GM06990 (cell line): ENCODE measurements around the gene RNF217.

Experiments used
- DNase-seq: peaks from one replicate; pipeline ENCODE4 v3.0.0-alpha.2; 2011; ENCODE audit not compliant: insufficient read length; ENCODE audit errors: extremely low read depth
- H3K27me3 ChIP-seq: replicated peaks from 2 replicates; pipeline ENCODE4 v1.6.0; 2011; ENCODE audit warnings: low read length; ENCODE audit not compliant: control insufficient read depth, insufficient read depth
- H3K36me3 ChIP-seq: 2 replicates; pipeline ENCODE4 v1.5.1; 2011; ENCODE audit warnings: low read length; ENCODE audit not compliant: control insufficient read depth, insufficient read depth
- H3K4me3 ChIP-seq: replicated peaks from 2 replicates; pipeline ENCODE4 v1.5.1; 2011; ENCODE audit warnings: low read depth, mild to moderate bottlenecking, control low read depth, low read length
- TF ChIP-seq, protein P1 (sequence below): IDR thresholded peaks from 2 replicates; pipeline ENCODE4 v1.5.1; 2011; ENCODE audit warnings: low read length, control low read depth, mild to moderate bottlenecking, inconsistent platforms; ENCODE audit not compliant: insufficient read depth, poor library complexity, severe bottlenecking

The RNF217 gene

DNA sequence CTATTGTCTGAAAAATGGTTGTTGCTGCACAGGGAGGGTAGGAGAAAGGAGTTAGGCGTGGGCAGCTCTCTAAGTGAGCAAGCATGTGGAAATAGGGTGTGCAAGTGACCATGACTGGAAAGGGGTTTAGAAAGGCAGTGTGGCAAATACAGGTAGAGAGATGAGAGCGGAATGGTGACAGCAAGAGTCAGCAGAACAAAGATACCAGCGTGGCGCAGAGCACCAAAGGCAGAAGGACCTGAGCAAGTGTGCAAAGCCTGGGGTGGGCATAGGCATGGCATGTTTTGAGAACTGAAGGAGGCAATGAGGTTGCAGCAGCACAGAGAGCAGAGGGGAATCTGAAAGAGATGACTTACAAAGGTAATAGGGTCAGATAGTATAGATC, 17.0 kb downstream of the RNF217 start:
- DNase-seq, result no peak
- TF ChIP-seq, protein P1, sequence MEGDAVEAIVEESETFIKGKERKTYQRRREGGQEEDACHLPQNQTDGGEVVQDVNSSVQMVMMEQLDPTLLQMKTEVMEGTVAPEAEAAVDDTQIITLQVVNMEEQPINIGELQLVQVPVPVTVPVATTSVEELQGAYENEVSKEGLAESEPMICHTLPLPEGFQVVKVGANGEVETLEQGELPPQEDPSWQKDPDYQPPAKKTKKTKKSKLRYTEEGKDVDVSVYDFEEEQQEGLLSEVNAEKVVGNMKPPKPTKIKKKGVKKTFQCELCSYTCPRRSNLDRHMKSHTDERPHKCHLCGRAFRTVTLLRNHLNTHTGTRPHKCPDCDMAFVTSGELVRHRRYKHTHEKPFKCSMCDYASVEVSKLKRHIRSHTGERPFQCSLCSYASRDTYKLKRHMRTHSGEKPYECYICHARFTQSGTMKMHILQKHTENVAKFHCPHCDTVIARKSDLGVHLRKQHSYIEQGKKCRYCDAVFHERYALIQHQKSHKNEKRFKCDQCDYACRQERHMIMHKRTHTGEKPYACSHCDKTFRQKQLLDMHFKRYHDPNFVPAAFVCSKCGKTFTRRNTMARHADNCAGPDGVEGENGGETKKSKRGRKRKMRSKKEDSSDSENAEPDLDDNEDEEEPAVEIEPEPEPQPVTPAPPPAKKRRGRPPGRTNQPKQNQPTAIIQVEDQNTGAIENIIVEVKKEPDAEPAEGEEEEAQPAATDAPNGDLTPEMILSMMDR, result no peak
- no peaks in the 10 kb centered on the region for H3K36me3 ChIP-seq
- H3K27me3 ChIP-seq, result no peaks in the 10 kb centered on the region
- H3K4me3 ChIP-seq, result no peak overlapping the region

DNA sequence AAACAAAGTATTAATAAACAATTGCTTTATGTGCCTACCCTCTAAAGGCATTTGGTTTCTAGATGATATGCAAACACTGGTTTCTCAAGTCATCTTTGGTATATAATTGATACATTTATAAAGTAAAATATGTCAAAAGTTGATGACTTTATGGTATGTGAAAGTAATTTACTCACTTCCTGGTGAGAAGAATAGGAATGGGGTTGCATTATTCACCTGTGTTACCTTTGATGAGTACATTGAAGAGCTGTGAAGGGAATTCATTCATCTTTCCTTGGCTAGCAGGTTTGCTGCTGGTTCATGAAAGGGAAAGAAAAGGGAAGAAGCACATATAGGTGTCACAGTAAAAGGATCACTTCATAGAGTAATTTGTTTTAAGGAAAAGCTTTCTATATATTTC, 20.4 kb downstream of the RNF217 start:
- TF ChIP-seq, protein P1, result no peak

DNA sequence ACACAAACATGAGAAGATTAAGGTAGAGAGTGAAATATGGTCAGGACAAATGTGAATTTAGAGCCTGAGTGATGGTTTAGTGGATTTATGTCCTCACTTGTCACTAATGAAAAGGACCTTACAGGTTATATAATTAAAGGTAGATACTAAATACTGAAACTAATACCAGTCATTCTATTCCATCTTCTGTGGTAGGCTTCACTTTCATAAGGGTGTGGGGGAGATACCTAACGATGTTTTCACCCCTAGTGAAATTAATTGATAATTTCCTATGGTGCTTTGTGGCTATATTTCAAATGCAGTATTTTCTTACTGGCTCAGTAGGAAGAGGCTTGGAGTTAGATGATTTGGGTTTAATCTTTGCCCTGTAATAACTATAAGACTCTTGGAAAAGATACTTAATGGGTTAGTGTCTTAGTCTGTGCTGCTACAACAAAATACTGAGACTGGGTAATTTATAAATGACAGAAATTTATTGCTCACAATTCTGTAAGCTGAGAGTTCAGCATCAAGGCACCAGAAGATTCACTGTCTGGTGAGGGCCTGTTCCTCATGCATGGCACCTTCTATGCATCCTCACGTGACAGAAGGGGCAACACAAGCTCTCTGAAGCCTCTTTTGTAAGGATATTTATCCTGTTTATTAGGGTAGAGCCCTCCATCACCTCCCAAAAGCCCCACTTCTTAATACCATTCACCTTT, 21.3 kb downstream of the RNF217 start:
- TF ChIP-seq, protein P1, result no peak
- no peak overlapping the region for H3K4me3 ChIP-seq
- H3K27me3 ChIP-seq, result no peaks in the 10 kb centered on the region
- no peaks in the 10 kb centered on the region for H3K36me3 ChIP-seq
- DNase-seq, result no peak

More for the DNA sequence above, 20.4 kb downstream of the RNF217 start:
- Histone ChIP-seq H3K27me3 (no peaks in the 10 kb centered on the region), H3K36me3 (no peaks in the 10 kb centered on the region), H3K4me3 (no peak overlapping the region)
- no peak for DNase-seq

DNA sequence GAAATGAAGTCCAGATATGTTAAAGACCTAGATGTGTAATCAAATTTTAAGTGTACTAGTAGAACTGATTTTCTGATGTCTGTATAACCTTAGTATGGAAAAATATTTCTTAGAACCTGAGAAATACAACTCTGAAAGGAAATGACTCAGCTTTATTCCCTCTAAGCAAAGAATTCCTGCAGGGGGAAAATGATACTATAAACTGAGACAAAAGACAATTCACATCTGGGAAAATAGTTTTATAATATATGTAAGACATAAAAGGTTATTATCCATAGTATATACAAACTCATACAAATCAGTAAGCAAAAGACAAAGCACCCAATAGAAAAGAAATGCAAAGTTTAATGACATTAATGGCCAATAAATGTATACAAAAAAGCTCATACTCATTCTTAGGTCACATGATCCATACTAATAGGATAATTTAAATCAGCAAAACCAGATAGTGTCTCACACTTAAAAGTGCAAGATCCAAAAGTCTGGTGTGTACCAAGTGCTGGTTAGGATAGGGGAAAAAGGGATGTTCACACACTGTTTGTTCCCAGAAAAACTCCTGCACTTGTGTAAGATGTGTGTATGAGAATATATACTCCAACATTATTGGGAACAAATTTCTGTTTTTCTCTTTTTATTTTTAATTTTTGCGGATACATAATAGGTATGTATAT, 22.6 kb downstream of the RNF217 start:
- H3K36me3 ChIP-seq, result no peaks in the 10 kb centered on the region
- no peak for DNase-seq
- TF ChIP-seq, protein P1, result no peak
- H3K4me3 ChIP-seq, result no peak overlapping the region
- H3K27me3 ChIP-seq, result no peaks in the 10 kb centered on the region

DNA sequence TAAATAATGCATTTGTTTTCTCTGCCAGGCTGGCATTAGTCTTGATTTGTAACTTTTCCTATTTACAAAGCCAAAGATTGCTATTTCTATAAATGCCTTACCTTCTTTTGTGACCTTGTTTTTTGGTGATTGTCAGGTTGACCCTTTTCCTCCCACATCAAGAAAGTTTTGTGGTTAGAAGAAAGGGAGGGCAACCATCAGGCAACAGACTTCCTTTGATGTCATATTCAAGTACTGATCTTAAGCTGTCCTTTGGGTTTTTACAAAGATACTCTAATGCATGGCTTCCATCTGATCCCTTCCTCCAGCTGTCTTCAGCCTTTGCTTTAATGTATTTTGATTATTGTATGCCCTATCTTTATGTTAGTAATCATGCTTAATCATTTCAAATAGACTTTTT, 23.9 kb downstream of the RNF217 start:
- Histone ChIP-seq H3K27me3 (no peaks in the 10 kb centered on the region), H3K36me3 (no peaks in the 10 kb centered on the region), H3K4me3 (no peak overlapping the region)
- TF ChIP-seq, protein P1, result no peak
- DNase-seq, result no peak
